NCI-H2107 (cell line): ENCODE results near the gene UMODL1.

Experiments
- DNase-seq: peaks from one replicate; lab custom pipeline; 2025; lab: John Stamatoyannopoulos, UW

The UMODL1 gene

GRCh38 chr21:42079008-42079938 lies 8.2 kb downstream of the UMODL1 start:
- DNase-seq = no peak

- DNase-seq = no peak
Measured at GRCh38 chr21:42079939-42080787, 9.0 kb downstream of the UMODL1 start.

GRCh38 chr21:42080788-42081083 lies 9.6 kb downstream of the UMODL1 start:
- DNase-seq = no peak

GRCh38 chr21:42081138-42081537 lies 10.0 kb downstream of the UMODL1 start:
- no peak for DNase-seq

GRCh38 chr21:42081931-42082381 lies 10.8 kb downstream of the UMODL1 start:
- no peak for DNase-seq

- no peak for DNase-seq
Measured at GRCh38 chr21:42082501-42083360, 11.6 kb downstream of the UMODL1 start.

- DNase-seq = no peak
Measured at GRCh38 chr21:42083361-42083690, 12.2 kb downstream of the UMODL1 start.

GRCh38 chr21:42084079-42084478 lies 13.0 kb downstream of the UMODL1 start:
- DNase-seq = no peak

- DNase-seq = no peak
Measured at GRCh38 chr21:42085246-42086077, 14.3 kb downstream of the UMODL1 start.

GRCh38 chr21:42086969-42087368 lies 15.9 kb downstream of the UMODL1 start:
- no peak for DNase-seq

- DNase-seq = no peak
Measured at GRCh38 chr21:42088148-42088547, 17.0 kb downstream of the UMODL1 start.

GRCh38 chr21:42088658-42089057 lies 17.5 kb downstream of the UMODL1 start:
- no peak for DNase-seq

GRCh38 chr21:42089093-42089631 lies 18.0 kb downstream of the UMODL1 start:
- no peak for DNase-seq

- DNase-seq = no peak
Measured at GRCh38 chr21:42089665-42090310, 18.7 kb downstream of the UMODL1 start.

GRCh38 chr21:42091899-42092508 lies 20.9 kb downstream of the UMODL1 start:
- DNase-seq = no peak

GRCh38 chr21:42092771-42093170 lies 21.7 kb downstream of the UMODL1 start:
- DNase-seq = no peak

- no peak for DNase-seq
Measured at GRCh38 chr21:42093186-42093585, 22.1 kb downstream of the UMODL1 start.

GRCh38 chr21:42093991-42094421 lies 22.9 kb downstream of the UMODL1 start:
- DNase-seq = no peak

- no peak for DNase-seq
Measured at GRCh38 chr21:42094811-42095210, 23.7 kb downstream of the UMODL1 start.

- no peak for DNase-seq
Measured at GRCh38 chr21:42095581-42095980, 24.5 kb downstream of the UMODL1 start.
